Measurements from ENCODE around the gene BCAS3. TPM values are rescaled to one million over a fixed set of nuclear protein-coding genes. Genes with fewer than 3 reads are reported as not detected.
"Not testable (repeated sequence)": the region's sequence is repeated elsewhere in the genome, so short reads cannot be mapped to it uniquely, and the experiment has no call there.

The BCAS3 gene
- total and polyA plus RNA-seq, 2 donors (not counting 1 experiment from before 2014, with no cell fraction given) = 13.9 to 73.4 TPM

GRCh38 chr17:61040666-61041065 is 363.0 kb downstream of the BCAS3 start:
- no peaks in the 10 kb centered on the region for H3K27me3 Mint-ChIP-seq
- no peaks in the 10 kb centered on the region for H3K9me3 Mint-ChIP-seq (ENCODE audit: insufficient read depth)
- Histone ChIP-seq H4K20me1 (ENCODE audit: control insufficient read depth, insufficient read depth, low read length, poor library complexity, severe bottlenecking) (no peaks in the 10 kb centered on the region), H2AFZ (ENCODE audit: insufficient read depth, low read depth, low read length, poor library complexity, severe bottlenecking) (no peak overlapping the region), H3K9ac (ENCODE audit: low read length) (no peak overlapping the region), H3K27me3 (replicated peaks in 1 of 4; ENCODE audit: control extremely low read depth in 1 of 4, control insufficient read depth in 3 of 4, insufficient read depth in 4 of 4, low read length in 3 of 4) (no peaks in the 10 kb centered on the region), H3K9me3 (ENCODE audit: control extremely low read depth in 1 of 3, control insufficient read depth in 2 of 3, insufficient read depth in 1 of 3, low read length in 2 of 3) (peaks cover 0 to 3% (median 0%) of the 10 kb centered on the region in 3 donors), H3K36me3 (replicated peaks in 1 of 2; ENCODE audit: control extremely low read depth in 1 of 2, control insufficient read depth in 1 of 2, extremely low read depth in 1 of 2, insufficient read depth in 2 of 2, low read length in 1 of 2) (peaks cover 3 to 12% of the 10 kb centered on the region in 2 experiments), H3K4me1 (ENCODE audit: control insufficient read depth in 2 of 2, insufficient read depth in 2 of 2, low read length in 2 of 2) (no peaks in the 10 kb centered on the region), H3K27ac (ENCODE audit: low read length in 2 of 2) (no peak overlapping the region), H3K4me2 (replicated peaks; ENCODE audit: low read depth, low read length, poor library complexity, severe bottlenecking) (no peak overlapping the region), H3K4me3 (ENCODE audit: control extremely low read depth in 1 of 5, extremely low read depth in 1 of 5, insufficient read depth in 1 of 5, low read depth in 2 of 5, low read length in 4 of 5) (no peak overlapping the region), H3K79me2 (ENCODE audit: control insufficient read depth, insufficient read depth, low read length) (no peaks in the 10 kb centered on the region)
- DNase-seq (no peak), ATAC-seq (ENCODE audit: low read depth) (no peak)
- H3K4me1 Mint-ChIP-seq = no peaks in the 10 kb centered on the region
- intact Hi-C loops (cut with micrococcal nuclease) = loop anchor here (1.0 kb wide), 1 partner anchor 11 kb away; no protein-coding TSS in a partner anchor
- CTCF ChIA-PET = no interaction called here
- no peak overlapping the region for H3K27ac Mint-ChIP-seq
- no peak overlapping the region for H3K4me3 Mint-ChIP-seq
- TF ChIP-seq CTCF (IDR thresholded peaks at IDR 0.05) = no peak
- no peak for TF ChIP-seq EZH2 (IDR thresholded peaks at IDR 0.05; ENCODE audit: borderline replicate concordance, insufficient read depth, low read depth, low read length, poor library complexity, severe bottlenecking)
- POLR2A ChIA-PET = no interaction called here
- 100% methylated on average over 2 of the region's 4 CpGs for WGBS (ENCODE audit: insufficient coverage)

- H3K4me3 ChIP-seq (ENCODE audit: control extremely low read depth in 1 of 5, extremely low read depth in 1 of 5, insufficient read depth in 1 of 5, low read depth in 2 of 5, low read length in 4 of 5); H3K4me1 ChIP-seq (ENCODE audit: control insufficient read depth in 2 of 2, insufficient read depth in 2 of 2, low read length in 2 of 2); H3K4me3 Mint-ChIP-seq; H3K4me1 Mint-ChIP-seq; intact Hi-C loops (cut with micrococcal nuclease); H3K27me3 Mint-ChIP-seq; H4K20me1 ChIP-seq (ENCODE audit: control insufficient read depth, insufficient read depth, low read length, poor library complexity, severe bottlenecking); H2AFZ ChIP-seq (ENCODE audit: insufficient read depth, low read depth, low read length, poor library complexity, severe bottlenecking); POLR2A ChIA-PET; CTCF ChIA-PET; H3K4me2 ChIP-seq (replicated peaks; ENCODE audit: low read depth, low read length, poor library complexity, severe bottlenecking); H3K27ac Mint-ChIP-seq; ATAC-seq (ENCODE audit: low read depth); H3K27ac ChIP-seq (ENCODE audit: low read length in 2 of 2); DNase-seq; H3K27me3 ChIP-seq (replicated peaks in 1 of 4; ENCODE audit: control extremely low read depth in 1 of 4, control insufficient read depth in 3 of 4, insufficient read depth in 4 of 4, low read length in 3 of 4); H3K9me3 Mint-ChIP-seq (ENCODE audit: insufficient read depth); H3K9ac ChIP-seq (ENCODE audit: low read length); H3K79me2 ChIP-seq (ENCODE audit: control insufficient read depth, insufficient read depth, low read length); H3K9me3 ChIP-seq (ENCODE audit: control extremely low read depth in 1 of 3, control insufficient read depth in 2 of 3, insufficient read depth in 1 of 3, low read length in 2 of 3): not testable (repeated sequence)
- H3K36me3 ChIP-seq (replicated peaks in 1 of 2; ENCODE audit: control extremely low read depth in 1 of 2, control insufficient read depth in 1 of 2, extremely low read depth in 1 of 2, insufficient read depth in 2 of 2, low read length in 1 of 2) = peaks cover 3 to 12% of the 10 kb centered on the region in 2 experiments
- WGBS (ENCODE audit: insufficient coverage) = 94% methylated on average over 5 of the region's 5 CpGs
These were observed 364.7 kb downstream of the BCAS3 start for GRCh38 chr17:61042348-61042747.
